Measurements from ENCODE around the gene TJP1. TPM values are rescaled to one million over a fixed set of nuclear protein-coding genes. Genes with fewer than 3 reads are reported as not detected.
A peak's percentile ranks its signal among the peaks of the same experiment; 100 is the strongest.

The TJP1 gene
- total RNA-seq, 2 donors from 2014 or later = 131 to 145 TPM

GRCh38 chr15:29799859-29800258 is 22.4 kb downstream of the TJP1 start:
- Mint-ChIP-seq H3K9me3 (peaks cover 18% of the 10 kb centered on the region), H3K4me3 (no peak overlapping the region), H3K36me3 (ENCODE audit: low read depth) (peaks cover 48% of the 10 kb centered on the region), H3K27me3 (ENCODE audit: insufficient read depth) (no peaks in the 10 kb centered on the region), H3K4me1 (peaks cover 32% of the 10 kb centered on the region), H3K27ac (no peak overlapping the region)
- no peak overlapping the region for H3K4me3 ChIP-seq (ENCODE audit: low read length)
- H3K27me3 ChIP-seq (ENCODE audit: control insufficient read depth, insufficient read depth, low read length, poor library complexity, severe bottlenecking) = no peaks in the 10 kb centered on the region
- H3K36me3 ChIP-seq (ENCODE audit: control insufficient read depth, insufficient read depth, low read length) = peaks cover 46% of the 10 kb centered on the region
- DNase-seq = no peak
- WGBS, 2 experiments (ENCODE audit: insufficient coverage in 1 of 2, insufficient read length in 1 of 2) = 94 to 99% methylated on average over 2 to 3 of the region's 3 CpGs
- H3K9me3 ChIP-seq (ENCODE audit: control insufficient read depth, low read length) = peaks cover 23% of the 10 kb centered on the region
- H3K4me1 ChIP-seq (ENCODE audit: control insufficient read depth, insufficient read depth, low read length) = no peaks in the 10 kb centered on the region
- TF ChIP-seq CTCF (conservative IDR thresholded peaks at IDR 0.05) = no peak
- no peak overlapping the region for H3K9ac ChIP-seq (ENCODE audit: extremely low read depth, low read length, poor library complexity, severe bottlenecking)
- no peak overlapping the region for H3K27ac ChIP-seq (ENCODE audit: low read depth, low read length)

- no peaks in the 10 kb centered on the region for H3K27me3 ChIP-seq (ENCODE audit: control insufficient read depth, insufficient read depth, low read length, poor library complexity, severe bottlenecking)
These were observed 26.7 kb downstream of the TJP1 start for GRCh38 chr15:29795610-29796009.

GRCh38 chr15:29792426-29793159 is 29.7 kb downstream of the TJP1 start:
- no peak for DNase-seq
- H3K27ac Mint-ChIP-seq = no peak overlapping the region
- Histone ChIP-seq H3K27me3 (ENCODE audit: control insufficient read depth, insufficient read depth, low read length, poor library complexity, severe bottlenecking) (no peaks in the 10 kb centered on the region), H3K27ac (ENCODE audit: low read depth, low read length) (no peak overlapping the region), H3K9me3 (ENCODE audit: control insufficient read depth, low read length) (peaks cover 39% of the 10 kb centered on the region), H3K4me1 (ENCODE audit: control insufficient read depth, insufficient read depth, low read length) (no peaks in the 10 kb centered on the region), H3K4me3 (ENCODE audit: low read length) (no peak overlapping the region), H3K36me3 (ENCODE audit: control insufficient read depth, insufficient read depth, low read length) (peaks cover 52% of the 10 kb centered on the region), H3K9ac (ENCODE audit: extremely low read depth, low read length, poor library complexity, severe bottlenecking) (no peak overlapping the region)
- H3K4me1 Mint-ChIP-seq = peaks cover 7% of the 10 kb centered on the region
- H3K27me3 Mint-ChIP-seq (ENCODE audit: insufficient read depth) = no peaks in the 10 kb centered on the region
- no peak overlapping the region for H3K4me3 Mint-ChIP-seq
- WGBS, 2 experiments (ENCODE audit: insufficient coverage in 1 of 2, insufficient read length in 1 of 2) = 100% methylated on average over 2 of the region's 2 CpGs; no CpG with 5 or more reads in 1 of the 2 experiments
- peaks cover 55% of the 10 kb centered on the region for H3K36me3 Mint-ChIP-seq (ENCODE audit: low read depth)
- no peak for TF ChIP-seq CTCF (conservative IDR thresholded peaks at IDR 0.05)
- peaks cover 22% of the 10 kb centered on the region for H3K9me3 Mint-ChIP-seq

More at GRCh38 chr15:29795610-29796009, 26.7 kb downstream of the TJP1 start:
- Histone ChIP-seq H3K9ac (ENCODE audit: extremely low read depth, low read length, poor library complexity, severe bottlenecking) (no peak overlapping the region), H3K4me3 (ENCODE audit: low read length) (no peak overlapping the region), H3K9me3 (ENCODE audit: control insufficient read depth, low read length) (peaks cover 42% of the 10 kb centered on the region), H3K27ac (ENCODE audit: low read depth, low read length) (no peak overlapping the region), H3K4me1 (ENCODE audit: control insufficient read depth, insufficient read depth, low read length) (no peaks in the 10 kb centered on the region), H3K36me3 (ENCODE audit: control insufficient read depth, insufficient read depth, low read length) (peaks cover 76% of the 10 kb centered on the region)
- no peak overlapping the region for H3K4me3 Mint-ChIP-seq
- H3K4me1 Mint-ChIP-seq = peaks cover 7% of the 10 kb centered on the region
- H3K27me3 Mint-ChIP-seq (ENCODE audit: insufficient read depth) = no peaks in the 10 kb centered on the region
- TF ChIP-seq CTCF (conservative IDR thresholded peaks at IDR 0.05) = no peak
- peaks cover 78% of the 10 kb centered on the region for H3K36me3 Mint-ChIP-seq (ENCODE audit: low read depth)
- WGBS, 2 experiments (ENCODE audit: insufficient coverage in 1 of 2, insufficient read length in 1 of 2) = 91% methylated on average over 1 of the region's 1 CpG; no CpG with 5 or more reads in 1 of the 2 experiments
- H3K27ac Mint-ChIP-seq = peak overlapping the region; percentile 64
- peaks cover 23% of the 10 kb centered on the region for H3K9me3 Mint-ChIP-seq
- DNase-seq = no peak
